HL-60 (cell line): ENCODE data around the gene FBXO34.
"Not testable (repeated sequence)": the region's sequence is repeated elsewhere in the genome, so short reads cannot be mapped to it uniquely, and the experiment has no call there.

ENCODE experiments used
- DNase-seq, 2 experiments: peaks; one replicate each; pipeline ENCODE4 v3.0.0-alpha.2; 2010 to 2020; ENCODE audit warnings: low read depth in 1 of 2, low spot score in 1 of 2
- H3K27ac ChIP-seq: fragments of 250-450 bp; sonication (Bioruptor Pico); replicated peaks from 2 replicates; pipeline ENCODE4 v1.5.1; 2020; ENCODE audit warnings: mild to moderate bottlenecking, moderate library complexity
- H3K27me3 ChIP-seq: fragments of 250-450 bp; sonication (Bioruptor Pico); 2 replicates; pipeline ENCODE4 v1.5.1; 2021; ENCODE audit warnings: mild to moderate bottlenecking, moderate library complexity; ENCODE audit not compliant: insufficient read depth, poor library complexity, severe bottlenecking
- H3K4me3 ChIP-seq: replicated peaks from 2 replicates; pipeline ENCODE4 v1.5.1; 2011; ENCODE audit warnings: mild to moderate bottlenecking, control low read depth, low read length; ENCODE audit not compliant: insufficient read depth
- CTCF ChIP-seq: IDR thresholded peaks from one replicate; pipeline ENCODE4 v1.5.1; 2011; ENCODE audit warnings: low read length, control low read depth, inconsistent platforms; ENCODE audit not compliant: insufficient read depth
- GABPA ChIP-seq: IDR thresholded peaks from 2 replicates; pipeline ENCODE4 v1.6.1; 2012; ENCODE audit warnings: low read depth
- POLR2AphosphoS5 ChIP-seq: IDR thresholded peaks from 2 replicates; pipeline ENCODE4 v1.6.1; 2012; ENCODE audit warnings: low read depth
- REST ChIP-seq: IDR thresholded peaks from 2 replicates; pipeline ENCODE4 v1.6.1; 2012; ENCODE audit warnings: low read depth; ENCODE audit not compliant: insufficient replicate concordance
- SPI1 ChIP-seq: IDR thresholded peaks from 2 replicates; pipeline ENCODE4 v1.6.1; 2012; ENCODE audit warnings: low read depth, mild to moderate bottlenecking, borderline replicate concordance

The FBXO34 gene

GRCh38 chr14:55309761-55310365 lies 38.6 kb downstream of the FBXO34 start:
- Histone ChIP-seq H3K27me3 (no peaks in the 10 kb centered on the region), H3K27ac (no peak overlapping the region), H3K4me3 (no peak overlapping the region)
- TF ChIP-seq CTCF = no peak
- TF ChIP-seq SPI1 = no peak
- no peak for TF ChIP-seq POLR2AphosphoS5
- no peak for TF ChIP-seq GABPA
- TF ChIP-seq REST = no peak
- no peak for DNase-seq

GRCh38 chr14:55312379-55313030 lies 41.3 kb downstream of the FBXO34 start:
- H3K27me3 ChIP-seq, H3K4me3 ChIP-seq, H3K27ac ChIP-seq, DNase-seq: not testable (repeated sequence)

GRCh38 chr14:55313480-55313879 lies 42.3 kb downstream of the FBXO34 start:
- no peak overlapping the region for H3K27ac ChIP-seq
- no peaks in the 10 kb centered on the region for H3K27me3 ChIP-seq
- no peak overlapping the region for H3K4me3 ChIP-seq
- DNase-seq = no peak
- TF ChIP-seq CTCF = no peak
- no peak for TF ChIP-seq SPI1
- TF ChIP-seq GABPA = no peak
- TF ChIP-seq REST = no peak
- no peak for TF ChIP-seq POLR2AphosphoS5

GRCh38 chr14:55314449-55314848 lies 43.2 kb downstream of the FBXO34 start:
- TF ChIP-seq SPI1 (no peak), POLR2AphosphoS5 (no peak), GABPA (no peak)

GRCh38 chr14:55316564-55316963 lies 45.3 kb downstream of the FBXO34 start:
- DNase-seq = no peak
- TF ChIP-seq SPI1 (no peak), POLR2AphosphoS5 (no peak), GABPA (no peak), CTCF (no peak), REST (no peak)
- no peak overlapping the region for H3K4me3 ChIP-seq
- H3K27me3 ChIP-seq = no peaks in the 10 kb centered on the region
- H3K27ac ChIP-seq = no peak overlapping the region

More at GRCh38 chr14:55314449-55314848, 43.2 kb downstream of the FBXO34 start:
- Histone ChIP-seq H3K27ac (no peak overlapping the region), H3K27me3 (no peaks in the 10 kb centered on the region), H3K4me3 (no peak overlapping the region)
- no peak for DNase-seq
